Measurements from ENCODE around the gene NHSL2. TPM values are rescaled to one million over a fixed set of nuclear protein-coding genes. Genes with fewer than 3 reads are reported as not detected.

NHSL2 gene
- total RNA-seq, 1 donor from 2014 or later = 3.8 TPM

DNA sequence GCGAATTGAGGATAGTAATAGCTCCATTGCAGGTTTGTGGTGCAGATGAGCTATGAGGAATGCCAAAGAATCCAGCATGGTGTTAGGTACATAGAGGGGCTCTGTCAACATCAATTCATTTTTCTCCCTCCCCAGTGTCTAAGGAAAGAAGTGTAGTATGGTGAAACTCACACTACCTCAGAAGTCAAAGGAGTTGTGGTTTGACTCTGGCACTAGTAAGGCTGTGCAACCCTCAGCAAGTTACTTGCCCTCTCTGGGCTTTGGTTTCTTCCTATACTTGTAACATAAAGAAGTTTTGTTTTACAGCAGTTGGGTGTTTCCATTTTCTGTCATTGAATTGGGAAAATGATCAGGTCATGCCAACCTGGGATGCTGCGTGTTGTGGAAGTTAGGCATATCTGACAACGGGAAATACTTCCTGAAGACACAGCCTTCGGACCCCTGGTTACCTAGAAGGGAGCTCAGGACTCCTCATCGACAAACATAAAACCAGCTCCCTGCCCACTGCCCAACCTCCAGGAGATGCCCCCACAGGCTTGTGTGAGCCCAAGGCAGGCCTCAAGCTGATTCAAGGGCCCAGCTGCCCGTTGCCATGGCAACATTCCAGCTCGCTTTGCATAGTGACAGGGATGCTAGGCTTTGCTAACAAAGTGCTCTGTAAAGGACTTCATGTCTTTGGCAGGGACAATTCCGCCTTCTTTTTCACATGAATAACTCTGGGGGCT is 149.7 kb downstream of the NHSL2 start:
- no peaks in the 10 kb centered on the region for H3K9me3 ChIP-seq (replicated peaks)
- TF ChIP-seq, protein P1, sequence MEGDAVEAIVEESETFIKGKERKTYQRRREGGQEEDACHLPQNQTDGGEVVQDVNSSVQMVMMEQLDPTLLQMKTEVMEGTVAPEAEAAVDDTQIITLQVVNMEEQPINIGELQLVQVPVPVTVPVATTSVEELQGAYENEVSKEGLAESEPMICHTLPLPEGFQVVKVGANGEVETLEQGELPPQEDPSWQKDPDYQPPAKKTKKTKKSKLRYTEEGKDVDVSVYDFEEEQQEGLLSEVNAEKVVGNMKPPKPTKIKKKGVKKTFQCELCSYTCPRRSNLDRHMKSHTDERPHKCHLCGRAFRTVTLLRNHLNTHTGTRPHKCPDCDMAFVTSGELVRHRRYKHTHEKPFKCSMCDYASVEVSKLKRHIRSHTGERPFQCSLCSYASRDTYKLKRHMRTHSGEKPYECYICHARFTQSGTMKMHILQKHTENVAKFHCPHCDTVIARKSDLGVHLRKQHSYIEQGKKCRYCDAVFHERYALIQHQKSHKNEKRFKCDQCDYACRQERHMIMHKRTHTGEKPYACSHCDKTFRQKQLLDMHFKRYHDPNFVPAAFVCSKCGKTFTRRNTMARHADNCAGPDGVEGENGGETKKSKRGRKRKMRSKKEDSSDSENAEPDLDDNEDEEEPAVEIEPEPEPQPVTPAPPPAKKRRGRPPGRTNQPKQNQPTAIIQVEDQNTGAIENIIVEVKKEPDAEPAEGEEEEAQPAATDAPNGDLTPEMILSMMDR (IDR thresholded peaks at IDR 0.05; ENCODE audit: borderline replicate concordance) = no peak
- H3K27ac ChIP-seq (replicated peaks) = peak overlapping the region; percentile 12
- no peak for DNase-seq
- peaks cover 14% of the 10 kb centered on the region for H3K4me1 ChIP-seq
- H3K4me3 ChIP-seq = no peak overlapping the region
- no peaks in the 10 kb centered on the region for H3K27me3 ChIP-seq (ENCODE audit: low read depth)
- intact Hi-C loops (cut with micrococcal nuclease) = no loop called here
- H3K36me3 ChIP-seq = no peaks in the 10 kb centered on the region

DNA sequence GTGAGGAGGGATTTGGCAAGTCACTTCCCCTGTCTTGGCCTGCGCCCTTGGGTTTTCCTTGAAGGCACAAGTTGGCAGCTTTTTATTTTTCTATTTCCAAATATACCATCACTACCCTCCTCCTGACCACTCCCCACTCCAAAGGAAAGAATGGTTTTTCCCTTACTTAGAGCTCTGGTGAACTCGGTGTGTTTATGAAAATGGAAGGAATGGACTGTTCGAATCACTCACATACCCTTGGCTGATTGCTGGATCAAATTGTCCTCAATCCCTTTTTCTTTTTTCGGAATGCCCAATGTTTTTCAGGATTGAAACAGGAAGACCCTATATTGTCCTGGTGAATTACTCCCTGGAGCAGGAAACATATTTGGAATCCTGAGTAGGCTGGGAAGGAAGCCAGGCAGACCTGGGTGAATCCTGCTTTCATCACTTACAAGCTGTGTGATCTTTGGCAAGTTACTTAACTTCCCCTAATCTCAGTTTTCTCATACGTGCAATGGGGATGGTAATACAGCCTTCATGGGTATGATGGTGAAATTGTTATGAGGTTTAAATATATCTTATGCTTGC is 150.4 kb downstream of the NHSL2 start:
- Histone ChIP-seq H3K9me3 (replicated peaks) (no peaks in the 10 kb centered on the region), H3K4me3 (no peak overlapping the region), H3K27me3 (ENCODE audit: low read depth) (no peaks in the 10 kb centered on the region), H3K36me3 (no peaks in the 10 kb centered on the region), H3K27ac (replicated peaks) (peak overlapping the region; percentile 12), H3K4me1 (peaks cover 14% of the 10 kb centered on the region)
- intact Hi-C loops (cut with micrococcal nuclease) = no loop called here
- DNase-seq = no peak
- TF ChIP-seq, protein P1 (IDR thresholded peaks at IDR 0.05; ENCODE audit: borderline replicate concordance) = no peak

DNA sequence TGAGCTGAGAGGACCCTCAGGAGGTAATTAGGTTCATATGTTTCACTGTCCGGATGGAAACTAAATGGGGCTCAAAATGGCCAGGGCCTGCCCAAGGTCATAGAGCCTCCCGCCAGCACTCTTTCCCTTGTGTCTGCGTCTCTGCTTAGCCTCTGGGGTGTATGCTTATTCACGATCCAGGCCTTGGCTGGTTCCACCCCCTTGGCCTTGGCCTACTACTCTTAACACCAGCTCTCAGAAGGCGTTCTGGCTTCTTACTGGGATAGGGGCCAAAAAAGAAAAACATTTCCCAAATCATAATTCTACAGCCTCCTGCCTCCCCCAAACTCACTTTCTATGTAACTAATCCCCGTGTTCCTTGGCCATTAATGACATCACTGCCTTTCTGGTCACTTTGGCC is 152.3 kb downstream of the NHSL2 start:
- no peaks in the 10 kb centered on the region for H3K27me3 ChIP-seq (ENCODE audit: low read depth)
- intact Hi-C loops (cut with micrococcal nuclease) = no loop called here

DNA sequence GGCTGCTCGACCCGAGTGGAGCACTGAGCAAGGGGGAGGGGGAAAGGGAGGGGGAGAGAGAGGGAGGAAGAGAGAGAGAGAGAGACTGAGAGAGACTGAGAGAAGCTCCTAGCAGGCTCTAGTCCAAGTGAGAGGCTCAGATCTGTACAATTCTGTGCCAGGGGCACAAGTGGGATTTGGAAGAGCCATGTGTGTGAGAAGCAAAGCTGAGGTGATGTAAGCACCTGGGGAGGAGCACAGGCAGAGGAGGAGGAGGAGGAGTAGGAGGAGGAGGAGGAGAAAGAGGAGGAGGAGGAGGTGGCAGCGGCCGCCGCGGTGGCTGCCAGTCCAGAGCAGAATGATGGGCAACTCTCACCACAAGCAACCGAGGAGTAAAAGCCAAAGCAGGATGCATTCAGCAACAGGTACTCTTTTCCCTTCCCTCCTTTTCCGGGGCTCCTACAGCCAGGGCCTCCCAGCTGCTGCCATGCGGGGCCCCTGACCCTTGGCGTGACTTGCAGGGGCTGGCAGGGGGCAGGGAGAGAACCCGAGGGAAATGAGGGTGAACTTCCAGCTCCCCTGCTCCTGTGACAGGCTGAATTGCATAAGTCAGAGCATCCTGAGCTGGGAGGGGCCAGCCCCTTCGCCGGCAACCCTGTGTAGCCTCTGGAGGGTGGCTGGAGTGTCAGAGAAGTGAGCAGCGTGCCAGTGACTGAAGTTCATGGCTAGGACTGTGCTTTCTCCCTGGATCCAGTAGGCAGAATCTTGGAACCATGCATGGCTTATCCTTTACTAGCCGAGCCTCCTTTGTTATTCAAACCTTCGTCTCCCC is 158.9 kb downstream of the NHSL2 start:
- Histone ChIP-seq H3K27ac (replicated peaks) (no peak overlapping the region), H3K4me1 (peaks cover 5% of the 10 kb centered on the region)
- TF ChIP-seq, protein P1 (IDR thresholded peaks at IDR 0.05; ENCODE audit: borderline replicate concordance) = no peak

More for the DNA sequence above, 152.3 kb downstream of the NHSL2 start:
- peaks cover 14% of the 10 kb centered on the region for H3K4me1 ChIP-seq
- H3K27ac ChIP-seq (replicated peaks) = no peak overlapping the region
- no peaks in the 10 kb centered on the region for H3K36me3 ChIP-seq
- DNase-seq = peak; percentile 33
- no peak overlapping the region for H3K4me3 ChIP-seq
- H3K9me3 ChIP-seq (replicated peaks) = no peaks in the 10 kb centered on the region
- TF ChIP-seq, protein P1 (IDR thresholded peaks at IDR 0.05; ENCODE audit: borderline replicate concordance) = no peak

DNA sequence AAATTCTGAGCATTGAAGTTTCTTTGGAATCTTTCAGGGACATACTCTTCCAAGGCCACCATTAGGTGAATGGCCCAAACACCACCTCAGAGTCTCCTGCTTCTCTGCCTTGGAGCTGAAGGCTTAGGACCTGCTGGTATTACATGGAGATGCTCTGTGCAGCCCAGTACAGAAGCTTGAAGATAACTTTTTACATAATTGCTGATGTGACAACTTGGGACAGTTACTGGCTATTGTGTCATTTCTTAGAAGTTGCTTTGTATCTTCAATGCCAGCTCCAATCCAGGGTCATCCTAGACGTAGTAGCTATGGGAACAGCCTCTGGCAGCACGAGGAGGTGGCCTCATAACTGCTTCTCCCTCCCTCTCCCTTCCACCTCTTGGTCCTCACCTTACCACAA is 160.6 kb downstream of the NHSL2 start:
- no peaks in the 10 kb centered on the region for H3K36me3 ChIP-seq
- peaks cover 5% of the 10 kb centered on the region for H3K4me1 ChIP-seq
- H3K27me3 ChIP-seq (ENCODE audit: low read depth) = no peaks in the 10 kb centered on the region
- intact Hi-C loops (cut with micrococcal nuclease) = no loop called here
- no peak for DNase-seq
- TF ChIP-seq, protein P1 (IDR thresholded peaks at IDR 0.05; ENCODE audit: borderline replicate concordance) = no peak
- no peak overlapping the region for H3K27ac ChIP-seq (replicated peaks)
- H3K9me3 ChIP-seq (replicated peaks) = no peaks in the 10 kb centered on the region
- no peak overlapping the region for H3K4me3 ChIP-seq

More for the DNA sequence above, 158.9 kb downstream of the NHSL2 start:
- intact Hi-C loops (cut with micrococcal nuclease) = no loop called here
- Histone ChIP-seq H3K9me3 (replicated peaks) (no peaks in the 10 kb centered on the region), H3K36me3 (no peaks in the 10 kb centered on the region), H3K27me3 (ENCODE audit: low read depth) (no peaks in the 10 kb centered on the region), H3K4me3 (peak overlapping the region; percentile 38)
- no peak for DNase-seq

Measured in left ventricle myocardium inferior (tissue), 1 donor.